Kidney epithelial cell (primary cell): Measurements from ENCODE around the gene WDR45B. TPM values are rescaled to one million over a fixed set of nuclear protein-coding genes. Genes with fewer than 3 reads are reported as not detected.
"Not testable (repeated sequence)": the region's sequence is repeated elsewhere in the genome, so short reads cannot be mapped to it uniquely, and the experiment has no call there.

Experiments
- DNase-seq: peaks from one replicate; pipeline ENCODE4 v3.0.0-alpha.2; 2010; ENCODE audit warnings: low read depth
- H3K27me3 ChIP-seq: 2 replicates; pipeline ENCODE4 v1.6.0; 2011; ENCODE audit warnings: low read length; ENCODE audit not compliant: control insufficient read depth, insufficient read depth
- H3K36me3 ChIP-seq: 2 replicates; pipeline ENCODE4 v1.5.1; 2011; ENCODE audit warnings: low read length; ENCODE audit not compliant: control insufficient read depth, insufficient read depth
- H3K4me3 ChIP-seq: 2 replicates; pipeline ENCODE4 v1.5.1; 2011; ENCODE audit warnings: low read depth, mild to moderate bottlenecking, control low read depth, low read length
- total RNA-seq: library from RNA; depleted of rRNA; stranded (reverse); fragments of >200 nt; gene quantifications from 2 replicates; pipeline ENCODE4 v1.2.3, GENCODE V29; 2015
- TF ChIP-seq, protein P1 (sequence below): IDR thresholded peaks from 2 replicates; pipeline ENCODE4 v1.5.1; 2011; ENCODE audit warnings: mild to moderate bottlenecking, moderate library complexity, low read length, control low read depth, inconsistent platforms; ENCODE audit not compliant: insufficient read depth, poor library complexity, severe bottlenecking

The WDR45B gene
- total RNA-seq, 1 donor from 2014 or later, result 102 TPM

GRCh38 chr17:82656266-82656665, 8.0 kb upstream of the WDR45B start:
- TF ChIP-seq, protein P1, sequence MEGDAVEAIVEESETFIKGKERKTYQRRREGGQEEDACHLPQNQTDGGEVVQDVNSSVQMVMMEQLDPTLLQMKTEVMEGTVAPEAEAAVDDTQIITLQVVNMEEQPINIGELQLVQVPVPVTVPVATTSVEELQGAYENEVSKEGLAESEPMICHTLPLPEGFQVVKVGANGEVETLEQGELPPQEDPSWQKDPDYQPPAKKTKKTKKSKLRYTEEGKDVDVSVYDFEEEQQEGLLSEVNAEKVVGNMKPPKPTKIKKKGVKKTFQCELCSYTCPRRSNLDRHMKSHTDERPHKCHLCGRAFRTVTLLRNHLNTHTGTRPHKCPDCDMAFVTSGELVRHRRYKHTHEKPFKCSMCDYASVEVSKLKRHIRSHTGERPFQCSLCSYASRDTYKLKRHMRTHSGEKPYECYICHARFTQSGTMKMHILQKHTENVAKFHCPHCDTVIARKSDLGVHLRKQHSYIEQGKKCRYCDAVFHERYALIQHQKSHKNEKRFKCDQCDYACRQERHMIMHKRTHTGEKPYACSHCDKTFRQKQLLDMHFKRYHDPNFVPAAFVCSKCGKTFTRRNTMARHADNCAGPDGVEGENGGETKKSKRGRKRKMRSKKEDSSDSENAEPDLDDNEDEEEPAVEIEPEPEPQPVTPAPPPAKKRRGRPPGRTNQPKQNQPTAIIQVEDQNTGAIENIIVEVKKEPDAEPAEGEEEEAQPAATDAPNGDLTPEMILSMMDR, result no peak
- H3K4me3 ChIP-seq, result no peak overlapping the region
- no peaks in the 10 kb centered on the region for H3K27me3 ChIP-seq
- DNase-seq, result no peak
- H3K36me3 ChIP-seq, result no peaks in the 10 kb centered on the region

- DNase-seq, result no peak
- no peaks in the 10 kb centered on the region for H3K36me3 ChIP-seq
- TF ChIP-seq, protein P1, result no peak
- H3K27me3 ChIP-seq, result no peaks in the 10 kb centered on the region
- no peak overlapping the region for H3K4me3 ChIP-seq
These were observed 7.3 kb upstream of the WDR45B start for GRCh38 chr17:82655523-82655922.

GRCh38 chr17:82655038-82655479, 6.8 kb upstream of the WDR45B start:
- TF ChIP-seq, protein P1, result no peak
- H3K4me3 ChIP-seq, result no peak overlapping the region

DNA sequence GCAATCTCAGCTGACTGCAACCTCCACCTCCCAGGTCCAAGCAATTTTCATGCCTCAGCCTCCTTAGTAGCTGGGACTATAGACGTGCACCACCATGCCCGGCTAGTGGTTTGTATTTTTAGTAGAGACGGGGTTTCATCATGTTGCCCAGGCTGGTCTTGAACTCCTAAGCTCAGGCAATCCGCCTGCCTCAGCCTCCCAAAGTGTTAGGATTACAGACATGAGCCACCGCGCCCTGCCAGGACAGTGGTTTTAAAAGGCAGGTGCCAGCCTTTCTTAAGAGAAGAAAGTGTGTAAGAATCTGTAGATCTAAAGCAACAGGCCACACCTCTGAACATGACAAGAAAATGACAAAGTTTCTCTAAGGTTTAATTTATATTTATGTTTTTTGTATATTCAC, 6.4 kb upstream of the WDR45B start:
- not testable (repeated sequence) for DNase-seq, H3K36me3 ChIP-seq, H3K4me3 ChIP-seq, H3K27me3 ChIP-seq

More at GRCh38 chr17:82655038-82655479, 6.8 kb upstream of the WDR45B start:
- DNase-seq, result no peak
- Histone ChIP-seq H3K36me3 (no peaks in the 10 kb centered on the region), H3K27me3 (no peaks in the 10 kb centered on the region)

DNA sequence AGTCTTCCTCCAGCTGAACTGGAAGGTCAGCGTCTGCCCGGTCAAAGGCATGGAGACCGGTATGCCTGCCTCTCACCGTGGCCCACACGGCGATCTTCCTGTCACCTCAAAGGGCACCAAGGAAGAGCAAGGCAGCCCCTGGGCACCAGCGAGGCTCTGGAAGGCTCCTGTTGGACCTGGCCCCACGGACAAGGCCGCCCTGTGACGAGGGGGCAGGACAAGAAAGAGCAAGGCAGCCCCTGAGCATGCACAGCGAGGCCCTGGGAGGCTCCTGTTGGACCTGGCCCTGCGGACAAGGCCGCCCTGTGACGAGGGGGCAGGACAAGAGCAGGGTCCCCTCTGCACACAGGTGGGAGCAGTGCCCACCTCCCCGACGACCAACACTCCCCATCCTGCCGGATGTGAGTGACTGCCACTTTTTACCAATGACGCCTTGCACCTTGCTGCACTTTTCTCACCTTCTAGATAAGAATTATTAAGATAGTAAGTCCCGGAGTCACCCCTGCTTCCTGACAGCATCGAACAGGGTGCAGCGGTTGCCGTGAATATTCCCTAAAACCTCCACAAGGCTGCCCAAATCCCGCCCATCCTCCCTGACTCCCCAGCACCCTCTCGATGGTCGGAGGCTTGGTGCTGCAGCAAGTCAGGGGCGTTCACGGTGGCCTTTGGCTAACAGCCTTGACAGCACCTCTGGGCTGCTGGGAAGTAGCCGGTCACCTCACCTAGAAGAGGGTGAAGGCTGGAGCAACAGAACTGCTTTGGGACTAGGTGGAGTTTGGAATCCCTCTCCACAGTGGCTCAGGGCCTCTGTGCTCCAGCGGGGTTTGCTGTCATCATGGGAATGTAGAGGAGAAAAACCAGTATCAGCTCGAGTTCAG, 5.6 kb upstream of the WDR45B start:
- Histone ChIP-seq H3K27me3 (no peaks in the 10 kb centered on the region), H3K36me3 (no peaks in the 10 kb centered on the region), H3K4me3 (no peak overlapping the region)
- no peak for DNase-seq
- TF ChIP-seq, protein P1, result no peak

DNA sequence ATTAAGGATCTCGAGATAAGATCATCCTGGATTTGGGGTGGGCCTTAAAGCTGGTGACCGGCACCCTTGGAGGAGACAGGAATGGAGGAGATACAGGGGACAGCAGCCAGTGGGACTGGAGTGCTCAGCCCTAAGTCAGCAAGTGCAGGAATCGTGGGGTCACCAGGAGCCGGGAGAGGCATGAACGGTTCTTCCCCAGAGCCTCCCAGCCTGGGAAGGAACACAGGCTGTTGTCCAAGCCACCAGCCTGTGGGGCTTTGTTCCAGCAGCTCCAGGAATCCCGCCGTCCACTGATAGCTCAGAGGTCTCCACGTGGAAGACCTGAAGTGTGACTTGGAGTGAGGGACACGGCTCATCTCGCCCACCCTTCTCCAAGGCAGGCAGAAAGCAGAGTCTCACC, 2.5 kb upstream of the WDR45B start:
- H3K27me3 ChIP-seq, result no peaks in the 10 kb centered on the region
- TF ChIP-seq, protein P1, result no peak
- H3K36me3 ChIP-seq, result no peaks in the 10 kb centered on the region
- no peak overlapping the region for H3K4me3 ChIP-seq
- no peak for DNase-seq
